Esophagus squamous epithelium (tissue), 5 donors: ENCODE measurements around the gene MPND. TPM values are rescaled to one million over a fixed set of nuclear protein-coding genes. Genes with fewer than 3 reads are reported as not detected.

ENCODE experiments used
- DNase-seq: peaks from one replicate; lab custom pipeline; 2025; lab: John Stamatoyannopoulos, UW
- H3K27ac ChIP-seq, 4 donors: fragments of 200-600 bp; sonication (generic); one replicate each; pipeline ENCODE4 v1.5.1; 2016 to 2019; ENCODE audit warnings: mild to moderate bottlenecking in 1 of 4
- H3K27me3 ChIP-seq, 4 donors: fragments of 200-600 bp; sonication (generic); 1 replicate in 3 of 4; 2 replicates in 1 of 4; pipeline versions ENCODE4 v1.5.1 to v1.6.0; 2017 to 2021; ENCODE audit warnings: antibody characterized with exemption in 1 of 4
- H3K36me3 ChIP-seq, 3 donors: fragments of 200-600 bp; sonication (generic); one replicate each; pipeline ENCODE4 v1.5.1; 2016 to 2019
- H3K4me1 ChIP-seq, 3 donors: fragments of 200-600 bp; sonication (generic); one replicate each; pipeline ENCODE4 v1.5.1; 2017 to 2019
- H3K4me3 ChIP-seq, 4 donors: fragments of 200-600 bp; sonication (generic); 1 replicate in 3 of 4; 2 replicates in 1 of 4; pipeline ENCODE4 v1.5.1; 2016 to 2019; ENCODE audit warnings: mild to moderate bottlenecking in 2 of 4, moderate library complexity in 1 of 4
- H3K9me3 ChIP-seq, 3 donors: fragments of 200-600 bp; sonication (generic); one replicate each; pipeline ENCODE4 v1.5.1; 2016 to 2019
- POLR2A ChIP-seq, 4 donors: fragments of 450-650 bp; IDR thresholded peaks; one replicate each; pipeline ENCODE4 v1.6.1; 2017; ENCODE audit warnings: antibody characterized with exemption in 4 of 4, mild to moderate bottlenecking in 4 of 4, moderate library complexity in 3 of 4
- WGBS, 2 donors: methylation state at CpG; one replicate each; pipeline ENCODE4 v1.1.5; 2018; 5-methylcytosine and 5-hydroxymethylcytosine counted together
- intact Hi-C: fragments of 100-400 bp; cut with DNase I; formaldehyde crosslinking; loops from one replicate; pipeline ENCODE4 v1.15.0; 2022
- total RNA-seq, 4 donors: library from RNA; depleted of rRNA; stranded (reverse); fragments of >200 nt; gene quantifications; one replicate each; pipeline ENCODE4 v1.1.0, GENCODE V29; 2016
- TF ChIP-seq, protein P1 (sequence below), 6 experiments: fragments of 450-650 bp in 4 of 6; fragments of 200-600 bp in 2 of 6; sonication (generic) in 2 of 6; IDR thresholded peaks; one replicate each; pipeline ENCODE4 v1.5.1; 2016 to 2019; ENCODE audit warnings: antibody characterized with exemption in 6 of 6, mild to moderate bottlenecking in 4 of 6, moderate library complexity in 4 of 6
- donor health status: DM: yes; HTN: yes; CAD: no.

Gene MPND
- total RNA-seq, 4 donors from 2014 or later = 2.5 to 11.1 (median 6.5) TPM

DNA sequence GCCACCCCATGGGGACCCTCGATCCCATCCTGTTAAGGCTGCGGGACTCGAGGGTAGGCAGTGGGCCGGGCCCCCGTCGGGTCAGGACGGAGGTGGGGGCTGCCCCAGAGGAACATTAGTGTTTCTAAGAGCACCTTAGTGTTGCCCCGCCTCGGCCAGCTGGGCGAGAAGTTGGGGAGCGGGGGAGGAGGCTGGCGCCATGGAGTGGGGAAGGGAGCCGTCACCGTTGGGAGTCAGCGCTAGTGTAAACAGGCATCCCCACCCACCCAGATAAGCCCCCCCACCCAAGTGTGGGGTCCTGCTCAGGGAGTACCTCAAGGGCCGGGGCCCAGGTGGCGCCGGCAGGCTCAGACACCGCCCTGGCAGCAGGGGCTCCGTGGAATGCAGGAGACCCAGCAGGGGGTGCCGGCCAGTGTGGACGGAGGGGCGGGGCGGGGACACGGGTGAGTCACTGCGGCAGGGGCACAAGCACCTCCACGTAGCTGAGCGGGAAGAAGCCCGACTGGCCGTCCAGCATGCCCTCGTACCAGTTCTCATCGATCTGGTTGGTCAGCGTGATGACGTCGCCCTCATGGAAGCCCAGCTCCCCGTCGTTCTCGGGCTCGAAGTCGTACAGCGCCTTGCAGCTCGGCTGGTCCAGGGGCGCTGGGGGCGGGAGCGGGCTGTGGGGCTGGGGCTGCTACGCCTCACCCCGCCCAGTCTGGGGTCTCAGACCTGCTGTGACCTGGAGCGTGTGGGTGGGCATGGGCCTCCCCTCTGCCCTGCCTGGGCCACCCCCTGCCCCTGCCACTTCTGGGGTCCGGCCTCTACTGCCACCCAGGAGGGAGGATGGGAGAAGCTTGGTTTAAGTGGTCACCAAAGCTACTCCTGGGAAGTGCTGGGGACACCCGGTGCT is 18.0 kb downstream of the MPND start:
- H3K27ac ChIP-seq = peak overlapping the region; percentile 8 to 71 (median 40)
- DNase-seq = no peak
- peaks cover 0 to 35% (median 8%) of the 10 kb centered on the region in 3 donors for H3K4me1 ChIP-seq
- TF ChIP-seq, protein P1, sequence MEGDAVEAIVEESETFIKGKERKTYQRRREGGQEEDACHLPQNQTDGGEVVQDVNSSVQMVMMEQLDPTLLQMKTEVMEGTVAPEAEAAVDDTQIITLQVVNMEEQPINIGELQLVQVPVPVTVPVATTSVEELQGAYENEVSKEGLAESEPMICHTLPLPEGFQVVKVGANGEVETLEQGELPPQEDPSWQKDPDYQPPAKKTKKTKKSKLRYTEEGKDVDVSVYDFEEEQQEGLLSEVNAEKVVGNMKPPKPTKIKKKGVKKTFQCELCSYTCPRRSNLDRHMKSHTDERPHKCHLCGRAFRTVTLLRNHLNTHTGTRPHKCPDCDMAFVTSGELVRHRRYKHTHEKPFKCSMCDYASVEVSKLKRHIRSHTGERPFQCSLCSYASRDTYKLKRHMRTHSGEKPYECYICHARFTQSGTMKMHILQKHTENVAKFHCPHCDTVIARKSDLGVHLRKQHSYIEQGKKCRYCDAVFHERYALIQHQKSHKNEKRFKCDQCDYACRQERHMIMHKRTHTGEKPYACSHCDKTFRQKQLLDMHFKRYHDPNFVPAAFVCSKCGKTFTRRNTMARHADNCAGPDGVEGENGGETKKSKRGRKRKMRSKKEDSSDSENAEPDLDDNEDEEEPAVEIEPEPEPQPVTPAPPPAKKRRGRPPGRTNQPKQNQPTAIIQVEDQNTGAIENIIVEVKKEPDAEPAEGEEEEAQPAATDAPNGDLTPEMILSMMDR (IDR thresholded peaks at IDR 0.05) = no peak
- no peak for TF ChIP-seq POLR2A (IDR thresholded peaks at IDR 0.05)
- no peak overlapping the region for H3K4me3 ChIP-seq
- H3K27me3 ChIP-seq = no peaks in the 10 kb centered on the region
- intact Hi-C loops = no loop called here
- H3K36me3 ChIP-seq = peaks cover 46 to 100% (median 53%) of the 10 kb centered on the region in 3 donors
- H3K9me3 ChIP-seq = no peaks in the 10 kb centered on the region
- WGBS, 2 donors = 85 to 93% methylated on average over 13 to 20 of the region's 50 CpGs

DNA sequence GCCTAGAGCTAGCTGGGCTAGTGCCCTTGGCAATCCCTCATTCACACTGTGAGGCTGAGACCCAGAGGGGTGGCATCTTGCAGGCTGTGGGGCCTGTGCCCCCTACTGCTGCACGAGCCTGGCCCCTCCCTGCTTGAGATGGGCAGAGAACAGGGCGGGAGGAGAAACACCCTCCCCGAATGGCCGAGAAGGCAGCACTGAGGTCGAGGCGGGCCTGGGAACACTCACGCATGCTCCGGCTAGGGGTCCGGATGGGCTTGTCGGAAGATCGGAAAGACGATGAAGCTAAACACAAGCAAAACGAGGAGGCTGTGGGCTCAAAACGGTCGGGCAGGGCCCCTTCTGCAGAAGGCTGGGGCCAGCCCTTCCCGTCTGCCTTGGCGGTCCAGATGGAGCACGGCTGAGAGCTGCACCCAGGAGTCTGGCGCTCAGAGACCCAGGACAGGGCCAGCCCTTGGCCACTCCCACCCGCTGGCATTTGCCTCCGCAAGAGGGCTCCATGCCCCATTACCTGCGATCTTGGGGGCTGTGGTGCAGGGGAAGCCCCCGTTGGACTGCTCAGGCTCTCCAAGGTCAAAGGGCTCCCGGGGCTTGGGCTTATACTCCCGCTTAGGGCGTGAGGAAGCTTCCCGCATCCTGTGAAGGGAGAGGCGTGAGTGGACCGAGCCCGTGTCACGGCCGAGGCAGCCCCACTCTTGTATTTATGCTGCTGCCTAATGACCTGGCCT is 18.9 kb downstream of the MPND start:
- peaks cover 50 to 100% (median 53%) of the 10 kb centered on the region in 3 donors for H3K36me3 ChIP-seq
- DNase-seq = no peak
- no peak overlapping the region for H3K4me3 ChIP-seq
- H3K27ac ChIP-seq = no peak overlapping the region
- no peaks in the 10 kb centered on the region for H3K9me3 ChIP-seq
- H3K27me3 ChIP-seq = no peaks in the 10 kb centered on the region
- intact Hi-C loops = no loop called here
- TF ChIP-seq POLR2A (IDR thresholded peaks at IDR 0.05) = no peak
- TF ChIP-seq, protein P1 (IDR thresholded peaks at IDR 0.05) = no peak
- peaks cover 0 to 38% (median 8%) of the 10 kb centered on the region in 3 donors for H3K4me1 ChIP-seq
- 79 to 87% methylated on average over 12 to 14 of the region's 32 CpGs for WGBS, 2 donors

DNA sequence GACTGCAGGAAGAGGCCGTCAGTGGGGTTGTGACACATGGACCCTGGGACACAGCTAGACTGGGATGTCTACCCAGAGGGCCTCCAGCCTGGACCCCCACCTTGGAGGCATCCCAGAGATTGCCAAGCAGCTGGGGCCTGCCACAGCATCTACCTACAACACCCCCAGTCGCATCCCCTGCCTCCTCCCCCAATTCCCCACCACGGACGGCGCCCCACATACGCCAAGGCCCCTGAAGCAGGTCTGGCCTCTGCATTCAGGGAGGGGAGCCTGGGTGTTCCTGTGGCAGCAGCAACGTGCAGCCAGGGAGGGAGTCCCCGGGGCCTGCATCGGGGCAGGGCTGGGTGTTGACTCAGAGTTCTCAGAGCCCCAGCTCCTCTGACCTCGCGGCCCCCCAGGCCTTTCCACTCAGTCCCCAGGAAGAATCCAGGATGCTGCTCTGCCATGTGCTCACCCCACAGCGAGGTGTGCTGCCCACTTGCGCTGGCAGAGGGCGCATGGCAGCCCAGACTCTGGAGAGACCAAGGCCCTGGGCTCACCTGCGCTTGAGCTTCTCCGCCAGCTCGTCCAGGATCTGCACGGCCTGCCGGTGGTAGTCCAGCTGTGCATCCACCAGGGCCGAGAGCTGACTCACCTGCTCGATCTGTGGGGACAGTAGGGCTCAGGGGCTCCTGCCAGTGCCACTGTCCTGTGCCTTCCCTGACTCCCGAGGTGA is 19.6 kb downstream of the MPND start:
- no peak for DNase-seq
- H3K27ac ChIP-seq = peak overlapping the region in 1 of 4 donors; percentile 9
- intact Hi-C loops = no loop called here

DNA sequence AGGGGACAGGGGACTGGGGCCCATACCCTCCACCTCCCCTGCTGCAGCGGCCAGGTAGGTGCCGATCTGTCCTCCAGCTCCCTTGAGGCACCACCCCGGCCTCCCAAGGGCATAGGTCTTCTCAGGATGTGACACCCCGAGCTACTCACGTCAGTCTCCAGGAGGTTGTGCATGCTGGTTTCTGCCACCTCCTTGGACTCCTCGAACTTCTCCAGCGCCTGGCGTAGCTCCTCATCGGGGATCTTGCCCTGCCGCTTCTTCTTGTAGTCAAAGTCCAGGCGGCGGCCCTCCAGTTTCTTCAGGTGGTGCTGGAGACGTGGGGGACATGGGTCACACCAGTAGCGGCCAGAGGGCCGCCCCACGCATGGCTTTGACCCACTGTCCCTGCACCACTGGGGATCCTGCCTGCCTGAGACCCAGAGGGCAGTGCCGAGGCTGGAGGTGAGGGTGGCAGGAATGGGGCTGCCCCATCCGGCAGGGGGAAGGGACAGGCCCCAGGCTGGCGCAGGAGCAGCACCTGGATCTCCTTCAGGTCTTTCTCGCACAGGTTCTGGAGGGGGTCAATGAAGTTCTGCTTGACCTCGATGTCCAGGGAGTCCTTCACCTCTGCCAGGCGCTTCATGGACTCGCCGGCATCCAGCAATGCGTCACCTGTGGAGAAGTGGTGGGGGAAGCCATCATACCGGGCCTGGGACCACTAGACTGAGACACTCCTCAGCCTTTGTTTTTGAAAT is 20.4 kb downstream of the MPND start:
- H3K27ac ChIP-seq = no peak overlapping the region
- intact Hi-C loops = no loop called here
- no peak overlapping the region for H3K4me3 ChIP-seq
- H3K9me3 ChIP-seq = no peaks in the 10 kb centered on the region
- 81 to 89% methylated on average over 7 to 11 of the region's 26 CpGs for WGBS, 2 donors
- H3K27me3 ChIP-seq = no peaks in the 10 kb centered on the region
- H3K36me3 ChIP-seq = peaks cover 53 to 96% (median 53%) of the 10 kb centered on the region in 3 donors
- TF ChIP-seq, protein P1 (IDR thresholded peaks at IDR 0.05) = no peak
- no peak for TF ChIP-seq POLR2A (IDR thresholded peaks at IDR 0.05)
- DNase-seq = no peak
- peaks cover 9 to 53% (median 18%) of the 10 kb centered on the region in 3 donors for H3K4me1 ChIP-seq

More for the DNA sequence above, 19.6 kb downstream of the MPND start:
- WGBS, 2 donors = 40 to 100% methylated on average over 1 of the region's 22 CpGs
- no peak for TF ChIP-seq POLR2A (IDR thresholded peaks at IDR 0.05)
- TF ChIP-seq, protein P1 (IDR thresholded peaks at IDR 0.05) = peak in 2 of 6 experiments; percentile 16 to 30
- Histone ChIP-seq H3K9me3 (no peaks in the 10 kb centered on the region), H3K4me1 (peaks cover 1 to 45% (median 10%) of the 10 kb centered on the region in 3 donors), H3K27me3 (no peaks in the 10 kb centered on the region), H3K36me3 (peaks cover 53 to 100% (median 53%) of the 10 kb centered on the region in 3 donors), H3K4me3 (no peak overlapping the region)
